Smooth muscle cell (in vitro differentiated cells): Measurements from ENCODE around the gene LCNL1. TPM values are rescaled to one million over a fixed set of nuclear protein-coding genes. Genes with fewer than 3 reads are reported as not detected.

Source experiments
- DNase-seq: peaks from one replicate; lab custom pipeline; 2025; ENCODE audit not compliant: unreplicated experiment; lab: John Stamatoyannopoulos, UW
- H2AFZ ChIP-seq: fragments of 200-600 bp; sonication (generic); 2 replicates; pipeline ENCODE4 v1.6.0; 2016; ENCODE audit warnings: antibody characterized with exemption, low read depth, mild to moderate bottlenecking
- H3F3A ChIP-seq: fragments of 200-600 bp; sonication (generic); 2 replicates; pipeline ENCODE4 v1.6.0; 2017; ENCODE audit warnings: antibody characterized with exemption, low read depth
- H3K27ac ChIP-seq: fragments of 200-600 bp; sonication (generic); 2 replicates; pipeline ENCODE4 v1.5.1; 2016; ENCODE audit warnings: low read depth, mild to moderate bottlenecking
- H3K27me3 ChIP-seq: fragments of 200-600 bp; sonication (generic); 2 replicates; pipeline ENCODE4 v1.6.1; 2016; ENCODE audit warnings: low read depth, mild to moderate bottlenecking
- H3K36me3 ChIP-seq: fragments of 200-600 bp; sonication (generic); 2 replicates; pipeline ENCODE4 v1.5.1; 2016; ENCODE audit warnings: low read depth
- H3K4me1 ChIP-seq: fragments of 200-600 bp; sonication (generic); 2 replicates; pipeline ENCODE4 v1.5.1; 2016; ENCODE audit warnings: low read depth
- H3K4me2 ChIP-seq: fragments of 200-600 bp; sonication (generic); 2 replicates; pipeline ENCODE4 v1.6.0; 2016; ENCODE audit warnings: mild to moderate bottlenecking
- H3K4me3 ChIP-seq: fragments of 200-600 bp; sonication (generic); 2 replicates; pipeline ENCODE4 v1.5.1; 2016; ENCODE audit warnings: mild to moderate bottlenecking
- H3K79me2 ChIP-seq: fragments of 200-600 bp; sonication (generic); 2 replicates; pipeline ENCODE4 v1.6.0; 2016; ENCODE audit warnings: low read depth, mild to moderate bottlenecking
- H3K9ac ChIP-seq: fragments of 200-600 bp; sonication (generic); 2 replicates; pipeline ENCODE4 v1.6.0; 2016; ENCODE audit warnings: low read depth
- H3K9me3 ChIP-seq: fragments of 200-600 bp; sonication (generic); replicated peaks from 2 replicates; pipeline ENCODE4 v1.5.1; 2016; ENCODE audit warnings: low read depth
- H4K20me1 ChIP-seq: fragments of 200-600 bp; sonication (generic); 2 replicates; pipeline ENCODE4 v1.6.0; 2016; ENCODE audit warnings: low read depth
- WGBS: methylation state at CpG from one replicate; pipeline ENCODE4 v1.1.7; 2016; ENCODE audit warnings: low lambda C conversion rate; 5-methylcytosine and 5-hydroxymethylcytosine counted together
- polyA plus RNA-seq: library from polyadenylated mRNA; unstranded; fragments of >200 nt; fragmentation: Nextera tagmentation; extraction: Ambion mirVana; gene quantifications from 2 replicates; pipeline ENCODE4 v1.2.1, GENCODE V29; 2016
- total RNA-seq: library from RNA; depleted of rRNA; stranded (reverse); fragments of >200 nt; gene quantifications from 2 replicates; pipeline ENCODE4 v1.2.3, GENCODE V29; 2014
- TF ChIP-seq, protein P1 (sequence below): fragments of 200-600 bp; sonication (generic); IDR thresholded peaks from 2 replicates; pipeline ENCODE4 v1.5.1; 2017; ENCODE audit warnings: borderline replicate concordance, mild to moderate bottlenecking, antibody characterized with exemption; ENCODE audit not compliant: insufficient read depth, poor library complexity, severe bottlenecking

LCNL1 gene
- total and polyA plus RNA-seq, 2 experiments from 2014 or later, result 0.89 to 1.1 TPM

DNA sequence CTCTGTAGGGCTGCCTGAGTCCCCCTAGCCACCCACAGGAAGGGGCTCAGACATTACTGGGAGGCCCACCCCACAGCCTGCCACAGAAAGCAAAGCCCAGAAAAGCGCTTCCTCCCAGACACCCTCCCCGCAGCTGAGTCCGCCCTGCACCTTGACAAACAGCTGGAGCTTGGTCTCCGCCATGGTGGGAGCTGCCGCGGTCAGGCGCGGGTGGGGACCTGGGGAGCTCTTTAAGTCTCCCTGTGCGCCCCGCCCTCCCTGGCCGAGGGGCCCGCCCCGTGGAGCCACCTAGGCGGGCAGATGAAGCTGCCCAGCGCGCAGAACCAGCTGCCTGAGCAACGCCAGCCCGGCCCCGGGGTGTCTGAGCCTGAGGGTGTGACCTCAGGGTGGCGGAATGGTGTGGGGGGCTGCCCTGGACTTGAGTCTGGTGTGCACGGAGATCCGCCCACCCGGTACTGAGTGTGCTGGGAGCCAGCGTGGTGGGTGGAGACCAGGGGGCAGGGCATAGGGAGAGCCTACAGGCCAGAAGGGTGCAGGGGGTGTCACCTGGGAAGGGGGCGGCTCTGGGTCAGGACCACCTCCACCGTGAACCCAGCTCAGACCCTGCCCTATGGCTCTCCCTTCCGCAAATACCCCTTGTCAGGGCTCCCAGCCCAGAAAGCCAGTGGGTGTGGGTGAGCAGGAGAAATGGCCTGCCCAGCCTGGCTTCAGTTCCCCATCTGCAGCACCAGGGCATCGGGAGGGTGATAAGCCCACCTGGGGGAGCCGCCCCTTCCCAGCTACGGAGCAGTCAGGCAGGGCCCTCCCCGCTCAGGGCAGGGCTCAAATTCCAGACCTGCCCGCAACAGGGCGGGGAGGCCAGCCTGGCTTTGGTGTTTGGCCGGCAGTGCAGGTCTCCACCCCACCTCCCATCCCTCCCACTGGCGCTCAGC lies 13.8 kb downstream of the LCNL1 start, which contains the start of gene CLIC3:
Gene CLIC3, minus strand, starts transcription at position 208 of the 932 bp plus-strand sequence. Its CDS starts 25 bp downstream, at position 183.
- no peaks in the 10 kb centered on the region for H3F3A ChIP-seq
- peak within 1 kb of the TSS; percentile 10 for H2AFZ ChIP-seq
- peak within 1 kb of the TSS; percentile 82 for H3K4me2 ChIP-seq
- no peaks in the 10 kb centered on the region for H3K27me3 ChIP-seq
- peaks cover 18% of the 10 kb centered on the region for H3K4me1 ChIP-seq
- no peak for DNase-seq
- TF ChIP-seq, protein P1, sequence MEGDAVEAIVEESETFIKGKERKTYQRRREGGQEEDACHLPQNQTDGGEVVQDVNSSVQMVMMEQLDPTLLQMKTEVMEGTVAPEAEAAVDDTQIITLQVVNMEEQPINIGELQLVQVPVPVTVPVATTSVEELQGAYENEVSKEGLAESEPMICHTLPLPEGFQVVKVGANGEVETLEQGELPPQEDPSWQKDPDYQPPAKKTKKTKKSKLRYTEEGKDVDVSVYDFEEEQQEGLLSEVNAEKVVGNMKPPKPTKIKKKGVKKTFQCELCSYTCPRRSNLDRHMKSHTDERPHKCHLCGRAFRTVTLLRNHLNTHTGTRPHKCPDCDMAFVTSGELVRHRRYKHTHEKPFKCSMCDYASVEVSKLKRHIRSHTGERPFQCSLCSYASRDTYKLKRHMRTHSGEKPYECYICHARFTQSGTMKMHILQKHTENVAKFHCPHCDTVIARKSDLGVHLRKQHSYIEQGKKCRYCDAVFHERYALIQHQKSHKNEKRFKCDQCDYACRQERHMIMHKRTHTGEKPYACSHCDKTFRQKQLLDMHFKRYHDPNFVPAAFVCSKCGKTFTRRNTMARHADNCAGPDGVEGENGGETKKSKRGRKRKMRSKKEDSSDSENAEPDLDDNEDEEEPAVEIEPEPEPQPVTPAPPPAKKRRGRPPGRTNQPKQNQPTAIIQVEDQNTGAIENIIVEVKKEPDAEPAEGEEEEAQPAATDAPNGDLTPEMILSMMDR, result no peak
- 27% methylated on average over 30 of the region's 35 CpGs for WGBS
- no peaks in the 10 kb centered on the region for H3K9me3 ChIP-seq
- H3K79me2 ChIP-seq, result no peaks in the 10 kb centered on the region
- H3K9ac ChIP-seq, result no peak within 1 kb of the TSS
- no peak within 1 kb of the TSS for H3K27ac ChIP-seq
- no peaks in the 10 kb centered on the region for H3K36me3 ChIP-seq
- H3K4me3 ChIP-seq, result peak within 1 kb of the TSS; percentile 40
- H4K20me1 ChIP-seq, result no peaks in the 10 kb centered on the region

DNA sequence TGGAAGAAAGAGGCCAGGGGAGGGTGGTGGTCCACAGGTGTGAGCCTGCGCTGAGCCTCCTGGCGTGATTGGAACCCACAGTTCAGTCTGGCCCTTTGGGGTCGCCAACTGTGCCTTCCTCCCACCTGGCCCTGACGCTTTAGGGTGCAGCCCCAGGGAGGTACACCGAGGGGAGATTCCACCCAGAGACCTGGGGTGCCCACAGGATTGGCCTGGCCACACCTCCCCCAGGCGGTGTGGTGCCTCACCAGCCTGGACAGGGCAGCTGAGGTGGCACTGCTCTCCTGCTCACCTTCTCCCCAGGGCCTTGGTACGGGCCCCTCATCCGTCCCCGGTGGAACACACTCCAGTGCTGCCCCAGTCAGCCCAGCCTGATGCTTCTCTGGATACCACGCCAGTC lies 14.6 kb downstream of the LCNL1 start:
- Histone ChIP-seq H2AFZ (no peak overlapping the region), H3K4me2 (no peak overlapping the region), H3K36me3 (no peaks in the 10 kb centered on the region), H3K27ac (no peak overlapping the region), H3K9ac (no peak overlapping the region), H3F3A (no peaks in the 10 kb centered on the region), H3K4me1 (peaks cover 18% of the 10 kb centered on the region), H3K79me2 (no peaks in the 10 kb centered on the region), H3K4me3 (no peak overlapping the region), H3K27me3 (no peaks in the 10 kb centered on the region), H3K9me3 (no peaks in the 10 kb centered on the region), H4K20me1 (no peaks in the 10 kb centered on the region)
- WGBS, result 89% methylated on average over 10 of the region's 10 CpGs
- DNase-seq, result no peak
- TF ChIP-seq, protein P1, result no peak

DNA sequence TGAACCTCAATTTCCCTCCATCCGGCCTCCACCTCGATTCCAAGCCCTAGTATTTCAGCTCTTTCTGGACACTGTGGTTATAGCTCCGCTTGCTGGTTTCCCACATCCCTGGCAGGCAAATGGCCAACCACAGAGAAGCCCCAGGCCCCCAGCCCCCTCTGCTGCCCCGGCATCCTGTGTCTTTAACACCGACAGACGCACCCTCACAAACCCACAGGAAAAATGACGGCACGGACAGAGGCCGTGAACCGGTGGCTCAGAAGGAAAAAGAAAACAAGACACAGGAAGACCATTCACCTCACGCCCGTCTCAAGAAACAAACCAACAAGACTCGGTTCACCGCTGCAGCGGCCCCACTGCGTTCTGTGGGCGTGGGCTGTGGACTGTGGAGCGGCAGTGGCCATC lies 15.0 kb downstream of the LCNL1 start:
- Histone ChIP-seq H3K27ac (no peak overlapping the region), H3K4me1 (peaks cover 16% of the 10 kb centered on the region), H3K4me2 (no peak overlapping the region), H4K20me1 (no peaks in the 10 kb centered on the region), H3K36me3 (no peaks in the 10 kb centered on the region), H3K9ac (no peak overlapping the region), H3K4me3 (no peak overlapping the region), H3K9me3 (no peaks in the 10 kb centered on the region), H3K79me2 (no peaks in the 10 kb centered on the region), H2AFZ (no peak overlapping the region), H3F3A (no peaks in the 10 kb centered on the region), H3K27me3 (no peaks in the 10 kb centered on the region)
- no peak for DNase-seq
- 87% methylated on average over 17 of the region's 18 CpGs for WGBS
- TF ChIP-seq, protein P1, result no peak
